SK-N-SH (cell line): ENCODE data around the gene ZNF674. TPM values are rescaled to one million over a fixed set of nuclear protein-coding genes. Genes with fewer than 3 reads are reported as not detected.

Experiments
- CTCF ChIA-PET: fragments of 300-600, 350-600 bp; formaldehyde crosslinking; extraction: SDS; loops from one replicate; lab custom pipeline; 2021; lab: Yijun Ruan, JAX
- POLR2A ChIA-PET: fragments of 350-600 bp; sonication (Branson Sonifier 250); formaldehyde crosslinking; extraction: SDS; loops from one replicate; lab custom pipeline; 2020; ENCODE audit warnings: antibody characterized with exemption, inconsistent platforms; lab: Yijun Ruan, JAX
- DNase-seq: peaks from one replicate; pipeline ENCODE4 v3.0.0; 2012
- H2AFZ ChIP-seq: fragments of 200-600 bp; sonication (generic); 2 replicates; pipeline ENCODE4 v1.8.1; 2016; ENCODE audit warnings: antibody characterized with exemption, mild to moderate bottlenecking, low read depth
- H3F3A ChIP-seq: fragments of 200-600 bp; sonication (generic); replicated peaks from 2 replicates; pipeline ENCODE3; 2016; ENCODE audit warnings: antibody characterized with exemption, mild to moderate bottlenecking; ENCODE audit not compliant: insufficient read depth
- H3K27ac ChIP-seq, 2 experiments: fragments of 200-500 bp in 1 of 2; fragments of 200-600 bp in 1 of 2; sonication (Bioruptor generic) in 1 of 2; sonication (generic), shearing (Covaris generic) in 1 of 2; 2 replicates each; pipeline versions ENCODE4 v1.5.1 to v1.6.1; 2014 to 2016; ENCODE audit warnings: low read depth in 2 of 2, inconsistent platforms in 1 of 2, low read length in 1 of 2, mild to moderate bottlenecking in 1 of 2, mixed read lengths in 1 of 2
- H3K27me3 ChIP-seq: fragments of 200-600 bp; sonication (generic), shearing (Covaris generic); 2 replicates; pipeline ENCODE4 v1.6.1; 2016; ENCODE audit warnings: mixed run types; ENCODE audit not compliant: insufficient read depth
- H3K36me3 ChIP-seq, 2 experiments: fragments of 200-500 bp in 1 of 2; fragments of 200-600 bp in 1 of 2; sonication (Bioruptor generic) in 1 of 2; sonication (generic) in 1 of 2; replicated peaks in 1 of 2; 2 replicates each; pipeline versions ENCODE3 to v1.5.1; 2014 to 2016; ENCODE audit warnings: low read length in 1 of 2, mild to moderate bottlenecking in 1 of 2; ENCODE audit not compliant: insufficient read depth in 2 of 2, control insufficient read depth in 1 of 2
- H3K4me1 ChIP-seq, 2 experiments: fragments of 200-500 bp in 1 of 2; fragments of 200-600 bp in 1 of 2; sonication (Bioruptor generic) in 1 of 2; sonication (generic), shearing (Covaris generic) in 1 of 2; 2 replicates each; pipeline versions ENCODE4 v1.5.1 to v1.6.1; 2014 to 2016; ENCODE audit warnings: low read depth in 1 of 2, low read length in 1 of 2, mixed run types in 1 of 2; ENCODE audit not compliant: insufficient read depth in 2 of 2, control insufficient read depth in 1 of 2
- H3K4me2 ChIP-seq: fragments of 200-600 bp; sonication (generic), shearing (Covaris generic); 2 replicates; pipeline ENCODE4 v1.6.1; 2017; ENCODE audit warnings: mixed run types
- H3K4me3 ChIP-seq, 2 experiments: fragments of 200-500 bp in 1 of 2; fragments of 200-600 bp in 1 of 2; sonication (Bioruptor generic) in 1 of 2; sonication (generic), shearing (Covaris generic) in 1 of 2; 2 replicates each; pipeline versions ENCODE4 v1.5.1 to v1.8.1; 2014 to 2016; ENCODE audit warnings: low read depth in 2 of 2, inconsistent platforms in 1 of 2, low read length in 1 of 2, mild to moderate bottlenecking in 1 of 2, mixed read lengths in 1 of 2, moderate library complexity in 1 of 2
- H3K79me2 ChIP-seq: fragments of 200-600 bp; sonication (generic); 2 replicates; pipeline ENCODE4 v1.8.1; 2017; ENCODE audit warnings: mild to moderate bottlenecking; ENCODE audit not compliant: insufficient read depth
- H3K9ac ChIP-seq: fragments of 200-600 bp; sonication (generic); 2 replicates; pipeline ENCODE4 v1.6.1; 2017; ENCODE audit warnings: mixed run types
- H3K9me2 ChIP-seq: fragments of 200-600 bp; sonication (generic); 2 replicates; pipeline ENCODE4 v1.6.1; 2017; ENCODE audit warnings: mixed run types
- H3K9me3 ChIP-seq: fragments of 200-600 bp; sonication (generic); 2 replicates; pipeline ENCODE4 v1.6.1; 2017; ENCODE audit warnings: mixed run types, mild to moderate bottlenecking, moderate library complexity
- H4K20me1 ChIP-seq: fragments of 200-600 bp; sonication (generic); 2 replicates; pipeline ENCODE4 v1.6.1; 2017; ENCODE audit warnings: mild to moderate bottlenecking, mixed run types; ENCODE audit not compliant: insufficient read depth
- CHD2 ChIP-seq: fragments of 150-350 bp; IDR thresholded peaks from 2 replicates; pipeline ENCODE4 v1.6.1; 2018; ENCODE audit warnings: low read length; ENCODE audit not compliant: partially characterized antibody
- EP300 ChIP-seq, 2 experiments: IDR thresholded peaks; 2 replicates each; pipeline versions ENCODE4 v1.4.0 to v1.6.1; 2012; ENCODE audit warnings: borderline replicate concordance in 1 of 2, low read depth in 1 of 2, low read length in 1 of 2
- FOSL2 ChIP-seq: IDR thresholded peaks from 2 replicates; pipeline ENCODE4 v1.4.0; 2012; ENCODE audit warnings: low read depth, mild to moderate bottlenecking, moderate library complexity, borderline replicate concordance
- FOXJ3 ChIP-seq: sonication (generic); formaldehyde crosslinking; IDR thresholded peaks from 2 replicates; pipeline ENCODE4 v1.5.1; 2020; ENCODE audit warnings: mild to moderate bottlenecking, missing genetic modification reagents
- GATA2 ChIP-seq: sonication (generic); formaldehyde crosslinking; IDR thresholded peaks from 2 replicates; pipeline ENCODE4 v1.5.0; 2020; ENCODE audit warnings: mild to moderate bottlenecking, missing genetic modification reagents
- JUND ChIP-seq: IDR thresholded peaks from 2 replicates; pipeline ENCODE4 v1.4.0; 2012
- NRF1 ChIP-seq: IDR thresholded peaks from 2 replicates; pipeline ENCODE4 v1.6.1; 2012; ENCODE audit warnings: low read depth, mild to moderate bottlenecking, low read length
- PBX3 ChIP-seq: IDR thresholded peaks from 2 replicates; pipeline ENCODE4; 2012
- POLR2AphosphoS5 ChIP-seq: IDR thresholded peaks from 2 replicates; pipeline ENCODE4 v1.6.1; 2012; ENCODE audit warnings: low read depth, low read length
- RAD21 ChIP-seq: IDR thresholded peaks from 2 replicates; pipeline ENCODE4 v1.6.1; 2012; ENCODE audit warnings: mild to moderate bottlenecking, low read length
- RCOR1 ChIP-seq: fragments of 150-350 bp; IDR thresholded peaks from 2 replicates; pipeline ENCODE4 v1.6.1; 2017; ENCODE audit warnings: antibody characterized with exemption, low read length
- REST ChIP-seq: IDR thresholded peaks from 2 replicates; pipeline ENCODE4 v1.6.1; 2012; ENCODE audit warnings: mild to moderate bottlenecking, low read depth, low read length, moderate library complexity
- RFX5 ChIP-seq: IDR thresholded peaks from 2 replicates; pipeline ENCODE4 v1.6.1; 2012; ENCODE audit warnings: mild to moderate bottlenecking, improper control_type of control experiment, low read length
- RXRA ChIP-seq: IDR thresholded peaks from 2 replicates; pipeline ENCODE4 v1.4.0; 2012; ENCODE audit warnings: low read depth, mild to moderate bottlenecking, borderline replicate concordance
- SIN3A ChIP-seq: IDR thresholded peaks from 2 replicates; pipeline ENCODE4 v1.6.1; 2012; ENCODE audit warnings: low read depth, mild to moderate bottlenecking, low read length, moderate library complexity, borderline replicate concordance
- TAF1 ChIP-seq: IDR thresholded peaks from 2 replicates; pipeline ENCODE4 v1.6.1; 2012; ENCODE audit warnings: low read depth, mild to moderate bottlenecking, low read length, moderate library complexity, borderline replicate concordance
- TCF12 ChIP-seq: IDR thresholded peaks from 2 replicates; pipeline ENCODE4 v1.4.0; 2012
- TEAD4 ChIP-seq: IDR thresholded peaks from 2 replicates; pipeline ENCODE4 v1.4.0; 2012; ENCODE audit warnings: mild to moderate bottlenecking, borderline replicate concordance; ENCODE audit not compliant: insufficient read depth
- WGBS: methylation state at CpG from one replicate; pipeline ENCODE4 v1.1.6; 2017; ENCODE audit warnings: low lambda C conversion rate; 5-methylcytosine and 5-hydroxymethylcytosine counted together
- polyA plus RNA-seq, 3 experiments: library from polyadenylated mRNA; depleted of rRNA; stranded (reverse); fragments of >200 nt; gene quantifications; 2 replicates each; pipeline ENCODE4 v1.2.3, GENCODE V29; 2012

ZNF674 gene
- polyA plus RNA-seq, 1 of the 3 experiments (the other 2 are of a cell fraction): 2.3 TPM

GRCh38 chrX:46582325-46582724 lies 37.1 kb upstream of the ZNF674 start:
- no peaks in the 10 kb centered on the region for H3K9me2 ChIP-seq
- no peak overlapping the region for H2AFZ ChIP-seq
- H3K79me2 ChIP-seq: peaks cover 41% of the 10 kb centered on the region; the same call in 1 of the 2 replicates
- H3K9ac ChIP-seq: peak overlapping the region; percentile 76; the same call in 1 of the 2 replicates
- 16% methylated on average over 3 of the region's 3 CpGs for WGBS
- POLR2A ChIA-PET: no interaction called here
- peak overlapping the region; percentile 70 for H3K4me2 ChIP-seq
- peaks cover 0 to 3% of the 10 kb centered on the region in 2 experiments for H3K36me3 ChIP-seq
- peak overlapping the region; percentile 53 to 98; a peak in 3 of 4 replicates for H3K27ac ChIP-seq
- H3K4me3 ChIP-seq: peak overlapping the region in 1 of 2 experiments; percentile 17; a peak in 1 of 4 replicates
- peaks cover 30% of the 10 kb centered on the region for H3F3A ChIP-seq
- H3K4me1 ChIP-seq: peaks cover 0 to 24% of the 10 kb centered on the region in 2 experiments; a peak in 2 of 4 replicates
- CTCF ChIA-PET: no interaction called here
- H3K9me3 ChIP-seq: no peaks in the 10 kb centered on the region
- H4K20me1 ChIP-seq: no peaks in the 10 kb centered on the region
- no peak for DNase-seq
- H3K27me3 ChIP-seq: no peaks in the 10 kb centered on the region
- TF ChIP-seq RAD21 (no peak), RCOR1 (no peak), FOXJ3 (no peak), JUND (0 out of 2 replicates have a peak, but pooled peaks have one; percentile 52), GATA2 (CRISPR knock-in tag) (no peak), TEAD4 (peak; percentile 70), CHD2 (no peak), PBX3 (peak; percentile 91), NRF1 (no peak), RXRA (peak; percentile 48; the same call in 1 of the 2 replicates), POLR2AphosphoS5 (no peak), RFX5 (no peak), TCF12 (peak; percentile 66), SIN3A (no peak), TAF1 (no peak), EP300 (IDR thresholded peaks at IDR 0.05; ENCODE audit: borderline replicate concordance in 1 of 2, low read depth in 1 of 2, low read length in 1 of 2) (peak in 1 of 2 experiments; percentile 31; a peak in 1 of 4 replicates), FOSL2 (peak; percentile 62; the same call in 1 of the 2 replicates), REST (no peak)
